GM06990 (cell line): ENCODE results near the gene TENM4.

Experiments used
- DNase-seq: peaks from one replicate; pipeline ENCODE4 v3.0.0-alpha.2; 2011; ENCODE audit not compliant: insufficient read length; ENCODE audit errors: extremely low read depth
- H3K27me3 ChIP-seq: replicated peaks from 2 replicates; pipeline ENCODE4 v1.6.0; 2011; ENCODE audit warnings: low read length; ENCODE audit not compliant: control insufficient read depth, insufficient read depth
- H3K36me3 ChIP-seq: 2 replicates; pipeline ENCODE4 v1.5.1; 2011; ENCODE audit warnings: low read length; ENCODE audit not compliant: control insufficient read depth, insufficient read depth
- H3K4me3 ChIP-seq: replicated peaks from 2 replicates; pipeline ENCODE4 v1.5.1; 2011; ENCODE audit warnings: low read depth, mild to moderate bottlenecking, control low read depth, low read length
- CTCF ChIP-seq: IDR thresholded peaks from 2 replicates; pipeline ENCODE4 v1.5.1; 2011; ENCODE audit warnings: low read length, control low read depth, mild to moderate bottlenecking, inconsistent platforms; ENCODE audit not compliant: insufficient read depth, poor library complexity, severe bottlenecking

The TENM4 gene

GRCh38 chr11:78921509-78921908, 519.3 kb downstream of the TENM4 start:
- Histone ChIP-seq H3K27me3 (peaks cover 2% of the 10 kb centered on the region), H3K4me3 (no peak overlapping the region), H3K36me3 (no peaks in the 10 kb centered on the region)
- TF ChIP-seq CTCF = no peak
- no peak for DNase-seq

DNA sequence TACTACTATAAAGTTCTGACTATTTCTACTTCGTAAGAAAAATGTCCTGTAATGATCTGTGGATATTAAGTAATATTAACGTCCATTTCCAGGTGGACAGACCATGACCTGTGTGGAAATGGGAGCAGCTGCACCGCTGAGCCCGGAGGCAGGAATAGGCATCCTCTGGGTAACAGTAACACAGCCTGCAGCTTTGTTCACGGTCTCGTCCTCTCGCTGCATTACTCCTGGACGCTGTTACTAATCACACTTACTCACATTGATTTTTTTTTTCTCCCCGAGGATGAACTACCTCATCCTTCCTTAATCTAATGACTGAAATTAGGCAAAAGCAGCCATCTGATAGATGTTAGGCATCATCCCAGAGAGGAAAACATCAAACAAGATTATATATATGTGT, 520.5 kb downstream of the TENM4 start:
- TF ChIP-seq CTCF = no peak
- Histone ChIP-seq H3K27me3 (peaks cover 2% of the 10 kb centered on the region), H3K4me3 (no peak overlapping the region), H3K36me3 (no peaks in the 10 kb centered on the region)
- no peak for DNase-seq

GRCh38 chr11:78916759-78917158, 524.1 kb downstream of the TENM4 start:
- H3K36me3 ChIP-seq = no peaks in the 10 kb centered on the region
- no peak for DNase-seq
- H3K4me3 ChIP-seq = no peak overlapping the region
- no peak for TF ChIP-seq CTCF
- H3K27me3 ChIP-seq = peaks cover 2% of the 10 kb centered on the region

DNA sequence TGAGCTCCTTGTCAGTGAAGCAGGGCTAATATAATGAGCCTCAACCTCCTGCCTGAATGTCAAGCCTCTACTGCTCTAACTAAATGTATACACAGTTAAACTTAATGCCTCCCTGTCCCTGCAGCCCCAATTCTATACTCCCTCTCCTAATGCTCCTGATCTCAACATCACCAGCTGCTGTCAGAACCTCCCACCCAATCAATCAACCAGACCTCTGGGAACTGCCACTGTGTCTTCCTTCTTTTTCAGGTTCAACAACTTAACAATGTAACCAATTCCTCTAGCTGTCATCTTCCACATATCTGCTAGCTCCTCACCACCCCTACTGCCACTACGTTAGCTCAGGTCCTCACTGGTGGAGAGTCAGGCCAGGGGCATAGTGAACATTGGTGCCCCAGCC, 526.3 kb downstream of the TENM4 start:
- H3K36me3 ChIP-seq = no peaks in the 10 kb centered on the region
- no peak for DNase-seq
- no peaks in the 10 kb centered on the region; the same call in none of the 2 replicates for H3K27me3 ChIP-seq
- H3K4me3 ChIP-seq = no peak overlapping the region
- no peak for TF ChIP-seq CTCF

DNA sequence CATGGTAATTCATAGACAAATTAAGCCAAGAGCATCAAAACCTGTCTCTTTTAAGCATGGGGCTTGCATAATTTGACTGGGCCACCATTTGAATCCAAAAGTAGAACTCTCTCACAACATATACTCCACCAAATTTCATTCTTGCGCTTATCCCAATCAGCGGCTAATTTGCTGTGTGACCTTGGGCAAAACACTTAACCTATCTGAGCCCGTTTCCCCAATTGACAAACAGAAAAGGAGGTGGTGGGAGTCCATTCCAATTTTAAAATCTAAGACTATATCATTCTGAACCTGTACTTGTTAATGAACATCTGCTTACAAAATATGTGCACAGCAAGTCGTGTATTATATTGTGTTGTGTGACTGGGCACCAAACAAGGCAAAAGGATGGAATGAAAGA, 528.1 kb downstream of the TENM4 start:
- no peak overlapping the region for H3K4me3 ChIP-seq
- TF ChIP-seq CTCF = no peak
- H3K36me3 ChIP-seq = no peaks in the 10 kb centered on the region
- H3K27me3 ChIP-seq = no peaks in the 10 kb centered on the region; the same call in none of the 2 replicates
- no peak for DNase-seq

DNA sequence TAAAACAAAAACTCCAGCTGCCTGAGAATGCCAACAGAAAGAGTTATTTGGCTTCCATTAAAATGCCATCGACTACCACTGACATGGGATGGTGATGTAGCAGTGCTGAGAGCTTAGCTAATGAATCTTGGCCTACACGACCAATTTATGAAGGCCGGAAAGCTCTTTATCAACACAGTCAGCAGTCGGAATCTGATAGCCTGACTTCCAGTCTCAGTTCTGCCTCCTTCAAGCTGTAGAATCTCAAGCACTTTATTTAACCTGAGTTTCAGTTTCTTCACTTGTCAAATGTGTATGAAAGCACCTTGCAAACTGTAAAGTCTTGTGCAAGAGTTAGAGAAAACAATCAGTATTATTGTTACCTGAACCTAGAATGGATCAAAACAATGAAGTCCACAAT, 530.5 kb downstream of the TENM4 start:
- TF ChIP-seq CTCF = no peak
- Histone ChIP-seq H3K36me3 (no peaks in the 10 kb centered on the region), H3K27me3 (no peaks in the 10 kb centered on the region; the same call in none of the 2 replicates), H3K4me3 (no peak overlapping the region)
- DNase-seq = no peak
